HG02588 (cell line): ENCODE results near the gene TXNDC17.
"Not testable (repeated sequence)": the region's sequence is repeated elsewhere in the genome, so short reads cannot be mapped to it uniquely, and the experiment has no call there.

Experiments
- ATAC-seq: cut with Tn5 transposase; IDR thresholded peaks from one replicate; pipeline ENCODE4 v1.9.1; 2021; ENCODE audit warnings: mild to moderate bottlenecking, moderate library complexity; ENCODE audit not compliant: unreplicated experiment

Gene TXNDC17

DNA sequence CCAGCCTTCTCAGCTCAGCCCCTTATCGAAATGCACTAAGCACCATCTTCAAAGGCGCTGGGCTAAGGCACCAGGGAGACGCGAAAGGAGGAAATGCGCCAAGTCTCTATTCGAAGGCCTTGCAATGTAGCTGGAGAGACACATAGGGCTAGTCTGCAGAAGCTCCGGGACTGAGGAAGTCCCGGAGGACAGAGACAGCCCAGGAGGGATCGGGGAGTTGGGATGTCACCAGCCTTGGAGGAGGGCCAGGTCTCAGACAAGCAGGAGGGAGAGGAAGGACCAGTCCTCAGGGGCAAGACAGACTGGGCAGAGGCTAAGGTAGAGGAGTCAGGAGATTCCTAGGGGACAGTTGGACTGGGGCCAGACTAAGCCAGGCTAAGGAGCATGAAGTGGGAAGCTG is 19.2 kb downstream of the TXNDC17 start:
- ATAC-seq = no peak

DNA sequence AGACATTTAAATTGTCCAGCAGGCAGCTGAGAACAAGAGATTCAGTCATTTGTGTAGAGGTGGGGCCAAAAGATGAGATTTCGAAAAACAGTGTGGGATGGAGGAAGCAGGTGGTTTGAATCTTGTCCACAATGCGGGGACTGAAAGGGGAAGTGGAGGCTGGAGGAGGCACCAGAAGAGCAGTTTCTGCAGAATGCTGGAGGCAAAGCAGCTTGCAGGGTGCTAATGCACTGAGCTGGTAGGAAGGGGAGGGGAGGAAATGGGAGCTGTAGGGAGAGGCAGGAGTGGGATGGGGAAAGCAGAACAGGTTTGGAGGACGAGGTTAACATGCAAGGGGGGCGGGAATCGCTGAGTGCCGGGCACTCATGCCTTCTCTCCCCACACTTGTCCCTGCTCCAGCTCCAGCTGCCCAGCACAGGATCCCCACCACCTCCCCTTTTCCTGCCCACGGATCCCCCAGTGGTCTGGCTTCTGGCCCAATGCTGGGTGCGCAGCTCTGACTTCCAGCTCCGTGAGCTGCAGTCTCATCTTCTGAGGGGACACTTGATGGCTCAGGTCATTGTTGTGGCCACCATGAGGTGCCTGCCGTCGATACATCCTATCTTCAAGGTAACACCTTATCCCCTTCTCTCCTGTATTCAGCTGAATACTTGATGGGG is 20.1 kb downstream of the TXNDC17 start:
- ATAC-seq = peak; percentile 72

GRCh38 chr17:6661464-6661848 is 20.6 kb downstream of the TXNDC17 start:
- no peak for ATAC-seq

- ATAC-seq = not testable (repeated sequence)
Measured at GRCh38 chr17:6663200-6663599, 22.3 kb downstream of the TXNDC17 start.

DNA sequence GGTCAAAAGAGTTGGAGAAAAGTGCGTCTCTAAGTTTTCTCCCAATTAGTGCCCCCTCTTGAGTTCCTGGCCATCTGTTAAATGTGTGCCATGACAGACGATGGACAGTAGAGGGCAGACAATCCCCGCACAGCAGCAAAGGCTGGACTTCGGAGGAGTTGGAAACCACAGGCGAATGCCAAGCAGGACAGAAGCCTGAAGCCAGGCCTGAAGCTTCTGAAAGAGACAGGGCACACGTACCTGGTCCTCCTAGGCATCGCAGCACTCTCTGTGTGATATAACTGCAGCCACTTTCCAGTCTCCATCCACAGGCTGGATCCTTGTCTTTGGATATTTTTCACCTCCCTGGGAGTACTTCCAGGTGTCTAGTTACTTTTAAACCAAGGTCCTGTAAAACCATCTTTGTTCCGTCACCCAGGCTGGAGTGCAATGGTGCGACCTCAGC is 25.2 kb downstream of the TXNDC17 start:
- no peak for ATAC-seq

GRCh38 chr17:6666557-6666956 is 25.7 kb downstream of the TXNDC17 start:
- ATAC-seq = no peak

GRCh38 chr17:6667516-6667915 is 26.7 kb downstream of the TXNDC17 start:
- no peak for ATAC-seq

DNA sequence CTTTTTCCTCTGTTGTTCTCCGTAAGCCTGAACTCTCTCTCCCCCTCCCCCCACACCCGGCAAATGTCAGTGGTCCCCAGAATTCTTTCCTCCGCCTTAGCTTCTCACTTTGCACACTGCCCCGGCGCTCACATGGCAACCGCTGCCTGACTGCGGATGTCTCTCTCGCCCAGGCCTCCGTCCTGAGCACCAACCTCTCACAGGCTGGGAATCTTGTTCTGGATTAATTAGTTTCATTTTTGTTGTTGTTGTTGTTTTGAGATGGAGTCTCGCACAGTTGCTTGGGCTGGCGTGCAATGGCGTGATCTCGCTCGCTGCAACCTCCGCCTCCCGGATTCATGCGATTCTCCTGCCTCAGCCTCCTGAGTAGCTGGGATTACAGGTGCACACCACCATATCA is 27.4 kb downstream of the TXNDC17 start:
- no peak for ATAC-seq

- no peak for ATAC-seq
Measured at GRCh38 chr17:6668727-6669425, 28.0 kb downstream of the TXNDC17 start.

GRCh38 chr17:6669479-6670212 is 28.8 kb downstream of the TXNDC17 start:
- no peak for ATAC-seq

- ATAC-seq = no peak
Measured at GRCh38 chr17:6670571-6670970, 29.7 kb downstream of the TXNDC17 start.

GRCh38 chr17:6670999-6671398 is 30.1 kb downstream of the TXNDC17 start:
- ATAC-seq = no peak

DNA sequence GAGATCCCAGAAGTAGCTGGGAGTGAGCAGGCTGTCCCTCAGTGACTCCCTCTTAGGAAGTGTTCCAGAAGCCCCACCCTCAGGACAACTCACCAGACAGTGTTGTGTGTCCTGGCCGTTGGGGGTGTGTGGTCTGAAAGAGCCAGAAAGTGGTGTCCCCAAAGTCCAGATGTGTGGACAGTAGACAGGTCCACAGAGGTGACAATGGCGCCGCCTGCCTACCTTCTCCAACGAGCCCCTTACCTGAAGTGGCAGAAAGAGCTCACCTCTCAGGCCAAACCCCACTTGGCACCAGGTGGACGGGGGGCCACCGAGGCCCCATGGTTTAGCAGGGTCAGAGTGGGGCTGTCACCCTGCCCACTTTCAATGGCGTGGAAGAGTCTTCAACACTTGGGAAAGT is 30.6 kb downstream of the TXNDC17 start:
- ATAC-seq = no peak

DNA sequence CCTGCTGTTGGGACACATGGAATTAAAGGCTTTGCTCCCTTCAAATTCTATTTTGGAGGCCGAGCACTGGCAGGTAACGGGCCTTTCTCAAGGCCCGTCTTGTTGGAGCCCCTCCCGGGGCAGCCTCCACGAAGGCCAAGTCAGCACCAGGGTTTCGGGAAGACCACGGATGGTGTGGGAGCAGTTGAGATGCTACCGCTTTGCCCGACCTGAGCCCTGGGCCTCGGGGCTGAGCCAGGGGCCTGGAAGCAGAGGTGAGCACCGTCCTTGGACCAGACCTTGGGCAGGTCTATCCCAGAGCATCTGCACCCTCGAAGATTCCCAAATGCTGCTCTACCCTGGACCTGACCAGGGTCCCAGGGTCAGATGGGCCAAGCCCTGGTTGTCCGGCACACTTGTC is 33.7 kb downstream of the TXNDC17 start:
- no peak for ATAC-seq

GRCh38 chr17:6675201-6675825 is 34.5 kb downstream of the TXNDC17 start:
- ATAC-seq = no peak

DNA sequence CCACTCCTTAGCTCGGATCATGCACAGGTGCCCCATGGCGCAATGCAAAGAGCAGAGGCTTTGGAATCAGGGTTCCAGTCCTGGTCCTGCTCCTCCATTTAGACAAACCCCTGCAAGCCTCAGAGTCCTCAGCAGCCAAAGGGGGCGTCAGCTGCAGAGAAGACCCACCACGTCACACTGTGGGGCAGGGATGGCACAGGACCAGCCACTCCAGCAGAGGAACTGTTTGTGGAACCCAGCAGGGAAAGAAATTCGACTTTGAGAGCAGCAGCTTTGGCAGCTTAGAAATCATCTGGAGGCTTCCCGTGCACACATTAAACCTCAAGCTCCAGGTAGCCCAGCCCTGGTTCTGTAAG is 35.9 kb downstream of the TXNDC17 start:
- no peak for ATAC-seq

- no peak for ATAC-seq
Measured at GRCh38 chr17:6677158-6677831, 36.4 kb downstream of the TXNDC17 start.

DNA sequence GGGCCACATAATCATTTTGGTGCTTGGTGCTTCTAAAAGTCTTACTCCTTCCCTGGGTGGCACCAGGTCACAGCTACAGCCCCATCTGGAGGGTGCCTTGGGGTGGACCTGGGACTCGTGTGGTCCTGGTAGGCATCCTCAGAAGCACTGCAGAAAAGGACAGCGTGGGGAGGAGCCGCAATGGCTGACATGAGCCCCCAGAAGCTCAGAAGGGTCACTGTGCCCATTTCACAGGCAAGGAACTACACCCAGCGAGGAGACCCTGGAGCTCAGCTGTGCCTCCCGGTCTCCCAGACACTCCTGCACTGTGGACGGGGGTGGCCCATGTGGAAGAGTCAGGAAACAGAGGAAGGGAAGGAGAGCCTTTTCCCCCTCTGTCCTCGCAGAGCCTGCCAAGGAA is 37.1 kb downstream of the TXNDC17 start:
- ATAC-seq = no peak

DNA sequence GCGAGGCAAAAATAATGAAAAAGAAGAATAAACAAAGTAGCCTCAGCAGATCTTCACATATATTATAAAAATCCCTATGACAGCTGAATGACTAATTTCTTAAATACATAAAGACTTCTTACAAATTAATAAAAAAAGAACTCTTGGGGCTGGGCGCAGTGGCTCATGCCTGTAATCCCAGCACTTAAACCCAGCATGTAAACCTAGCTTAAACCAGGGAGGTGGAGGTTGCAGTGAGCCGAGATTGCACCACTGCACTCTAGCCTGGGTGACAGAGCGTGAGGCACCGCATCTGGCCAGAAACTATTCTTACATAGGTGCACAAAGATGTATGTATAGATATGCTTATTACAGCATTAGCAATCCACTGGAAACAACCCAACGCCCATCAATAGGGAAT is 38.4 kb downstream of the TXNDC17 start:
- ATAC-seq = no peak

GRCh38 chr17:6681176-6681575 is 40.3 kb downstream of the TXNDC17 start:
- ATAC-seq = no peak

DNA sequence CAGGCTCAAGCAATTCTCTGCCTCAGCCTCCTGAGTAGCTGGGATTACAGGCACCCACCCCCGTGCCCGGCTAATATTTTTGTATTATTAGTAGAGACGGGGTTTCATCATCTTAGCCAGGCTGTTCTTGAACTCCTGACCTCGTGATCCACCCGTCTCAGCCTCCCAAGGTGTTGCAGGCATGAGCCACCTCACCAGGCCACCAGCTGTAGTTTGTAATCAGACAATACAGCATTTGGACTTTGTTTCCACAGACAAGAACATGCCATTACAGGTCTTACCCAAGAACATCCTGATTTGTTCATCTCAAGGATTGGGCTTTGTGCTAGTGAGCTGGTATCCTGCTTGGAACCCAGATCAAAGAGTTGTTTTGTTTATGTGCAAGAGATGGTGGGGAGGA is 40.8 kb downstream of the TXNDC17 start:
- no peak for ATAC-seq
